ENCODE measurements around the gene PRKAG2. TPM values are rescaled to one million over a fixed set of nuclear protein-coding genes. Genes with fewer than 3 reads are reported as not detected.
A peak's percentile ranks its signal among the peaks of the same experiment; 100 is the strongest.

Gene PRKAG2
- total RNA-seq, 2 donors from 2014 or later: 22.1 to 35.7 TPM

DNA sequence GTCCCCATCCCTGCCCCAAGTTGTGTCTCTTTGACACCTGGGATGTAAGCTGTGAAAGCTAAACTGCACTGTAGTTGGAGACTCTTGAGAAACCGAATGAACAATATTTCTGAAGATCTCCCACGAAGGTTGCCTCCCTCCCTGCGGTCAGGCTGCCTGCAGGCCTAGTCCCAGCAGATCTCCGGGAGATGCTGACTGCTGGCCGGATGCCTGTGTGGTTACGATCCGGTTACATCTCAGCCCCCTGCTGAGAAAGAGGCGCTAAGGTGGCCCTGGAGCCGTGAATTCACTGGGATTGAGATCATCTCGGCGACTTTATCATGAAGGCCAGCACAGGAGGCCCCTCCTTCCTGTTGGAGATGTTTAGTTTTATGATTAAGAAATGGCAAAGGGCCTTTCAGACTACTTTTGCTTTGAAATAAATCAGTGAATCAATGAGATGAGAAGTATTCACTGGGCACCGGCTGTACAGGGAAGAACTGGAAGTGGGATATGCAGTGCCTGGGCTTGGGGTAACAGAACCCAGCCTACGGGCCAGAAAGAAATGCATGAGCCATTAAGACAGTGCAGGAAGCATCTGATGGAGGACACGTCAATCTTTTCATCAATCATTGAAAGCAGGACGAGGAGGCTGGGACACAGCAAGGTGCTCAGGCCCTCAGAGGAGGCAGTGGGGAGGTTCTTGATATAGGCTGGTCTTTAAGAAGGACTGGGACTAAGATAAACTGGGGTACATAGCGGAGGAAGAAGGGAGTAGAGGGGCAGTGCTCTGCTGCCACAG is 177.6 kb downstream of the PRKAG2 start:
- H3K9me3 Mint-ChIP-seq: no peaks in the 10 kb centered on the region
- no peak overlapping the region for H3K27ac Mint-ChIP-seq
- DNase-seq (ENCODE audit: low spot score in 2 of 2): no peak
- no peaks in the 10 kb centered on the region for H3K36me3 Mint-ChIP-seq
- no peak for ATAC-seq

GRCh38 chr7:151697942-151698341 is 179.0 kb downstream of the PRKAG2 start:
- no peaks in the 10 kb centered on the region for H3K36me3 Mint-ChIP-seq
- no peak overlapping the region for H3K27ac Mint-ChIP-seq
- ATAC-seq (no peak), DNase-seq (ENCODE audit: low spot score in 2 of 2) (no peak)
- H3K9me3 Mint-ChIP-seq: no peaks in the 10 kb centered on the region

DNA sequence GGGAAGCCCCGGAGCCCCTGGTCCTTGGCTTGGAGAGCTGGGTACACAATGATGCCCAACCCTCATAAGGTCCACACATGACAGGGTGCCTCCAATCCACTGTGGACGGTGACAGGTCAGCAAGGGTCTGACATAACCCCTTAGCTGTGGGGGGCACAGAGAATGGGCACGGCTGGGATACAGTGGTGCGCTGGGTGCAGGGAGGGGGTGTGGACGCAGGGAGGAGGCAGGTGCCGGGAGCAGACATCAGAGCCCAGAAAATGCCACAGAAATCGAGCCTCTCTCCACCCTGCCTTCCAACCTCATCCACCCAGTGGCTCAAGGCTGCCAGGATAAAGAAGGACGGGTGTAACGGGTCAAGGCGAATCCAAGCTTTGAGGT is 179.4 kb downstream of the PRKAG2 start:
- H3K9me3 Mint-ChIP-seq: no peaks in the 10 kb centered on the region
- H3K36me3 Mint-ChIP-seq: no peaks in the 10 kb centered on the region
- ATAC-seq (no peak), DNase-seq (ENCODE audit: low spot score in 2 of 2) (no peak)
- no peak overlapping the region for H3K27ac Mint-ChIP-seq

DNA sequence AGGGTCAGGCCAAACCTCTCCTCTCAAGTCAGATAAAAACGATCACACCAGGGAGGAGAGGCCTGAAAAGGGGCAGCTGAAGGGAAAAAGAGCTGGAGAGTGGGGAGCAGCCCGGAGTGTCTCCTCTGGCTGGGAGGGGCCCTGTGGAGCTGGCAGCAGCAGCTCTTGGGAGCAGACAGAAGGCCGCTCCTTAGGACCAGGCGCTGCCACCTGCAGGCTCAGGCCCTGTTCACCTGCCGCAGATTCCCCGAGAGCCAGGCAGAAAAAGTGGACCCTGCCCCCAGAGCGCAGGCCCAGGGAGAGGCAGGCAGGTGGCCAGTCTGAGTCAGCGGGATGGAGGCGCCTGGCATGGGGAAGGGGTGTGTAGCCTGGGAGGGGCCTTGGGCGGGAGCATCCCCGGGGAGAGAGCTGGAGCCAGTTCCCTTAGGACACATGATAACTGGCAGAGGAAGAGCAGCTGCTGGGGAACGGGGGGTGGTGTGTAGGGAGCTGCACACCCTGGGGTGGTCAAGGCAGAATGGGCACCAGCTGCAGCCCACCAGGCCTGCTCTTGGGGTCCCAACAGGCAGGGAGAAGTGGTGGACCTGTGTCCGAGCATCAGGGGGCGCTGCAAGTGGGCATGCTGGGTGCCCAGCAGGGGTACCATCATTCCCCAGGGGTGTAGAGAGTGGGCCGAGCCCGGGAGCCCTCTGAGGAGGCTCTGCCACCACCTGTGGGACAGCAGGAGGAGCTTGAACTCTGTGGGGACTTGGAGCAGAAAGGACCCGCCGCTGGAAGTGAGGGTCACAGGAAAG is 180.0 kb downstream of the PRKAG2 start:
- Mint-ChIP-seq H3K27ac (peak overlapping the region in 1 of 2 donors; percentile 17), H3K9me3 (no peaks in the 10 kb centered on the region), H3K36me3 (no peaks in the 10 kb centered on the region)
- ATAC-seq (no peak), DNase-seq (ENCODE audit: low spot score in 2 of 2) (no peak)

DNA sequence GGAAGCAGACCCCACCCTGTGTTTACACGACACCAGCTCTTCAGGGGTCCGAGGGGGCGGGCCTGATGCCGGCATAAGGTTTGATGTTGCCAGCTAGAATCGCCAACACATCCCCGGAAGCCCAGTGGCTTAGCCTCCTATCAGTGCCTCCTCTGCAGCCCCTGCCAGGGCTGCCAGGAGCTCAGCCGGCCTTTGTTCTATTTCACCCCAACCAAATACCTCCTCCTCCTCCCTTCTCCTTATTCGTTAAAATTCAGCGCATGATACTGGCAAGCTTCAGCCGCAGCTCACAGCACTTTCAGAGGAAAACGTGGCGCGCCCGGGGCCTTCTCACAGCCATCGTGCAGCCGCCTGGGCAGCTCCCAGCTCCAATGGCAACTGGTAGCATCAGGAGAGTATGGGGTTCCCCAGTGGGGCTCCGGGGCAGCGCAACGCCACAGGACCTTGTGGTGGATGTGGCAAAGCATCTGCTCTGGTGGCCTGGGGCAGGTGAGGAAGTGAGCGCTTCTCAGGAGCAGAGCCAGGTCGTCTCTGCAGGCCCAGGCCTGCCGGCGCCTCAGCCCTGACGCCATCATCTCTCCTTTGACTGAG is 180.9 kb downstream of the PRKAG2 start:
- DNase-seq (ENCODE audit: low spot score in 2 of 2) (no peak), ATAC-seq (no peak)
- H3K27ac Mint-ChIP-seq: peak overlapping the region; percentile 17 to 45
- no peaks in the 10 kb centered on the region for H3K9me3 Mint-ChIP-seq
- no peaks in the 10 kb centered on the region for H3K36me3 Mint-ChIP-seq

DNA sequence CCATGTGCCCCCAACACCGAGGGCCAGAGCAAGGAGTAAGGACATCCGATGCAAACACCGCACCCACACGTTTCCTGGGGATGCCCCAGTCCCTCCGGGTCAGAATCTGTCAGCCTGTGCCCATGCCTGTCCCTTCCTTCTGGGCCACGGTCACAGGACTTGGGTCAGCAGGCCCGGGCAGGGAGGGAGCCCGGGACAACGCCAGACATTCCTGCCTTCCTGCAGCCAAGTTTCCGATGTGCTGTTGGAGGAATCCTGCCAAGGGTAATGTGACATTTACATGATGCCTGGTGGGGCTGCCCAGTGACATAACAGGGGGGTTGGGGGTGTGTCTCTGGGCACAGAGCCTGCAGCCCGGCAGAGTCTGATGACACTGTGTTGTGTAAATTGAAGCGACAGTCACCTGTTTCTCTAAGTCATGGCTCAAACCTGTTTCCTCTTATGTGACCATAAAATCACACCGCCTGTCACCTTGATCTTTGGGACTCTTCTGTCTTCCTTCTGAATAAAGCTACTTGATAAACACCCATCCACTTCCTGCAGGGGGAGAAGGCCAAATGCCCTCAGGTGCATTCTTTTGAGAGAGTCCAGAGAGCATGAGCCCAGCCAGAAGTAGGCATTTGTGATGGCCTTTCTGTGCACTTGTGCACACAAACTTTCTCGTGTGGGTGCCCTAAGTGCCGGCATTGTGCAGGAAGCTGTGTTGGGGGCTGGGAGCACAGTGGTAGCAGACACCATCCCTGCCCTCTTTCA is 181.9 kb downstream of the PRKAG2 start:
- H3K9me3 Mint-ChIP-seq: no peaks in the 10 kb centered on the region
- peak overlapping the region in 1 of 2 donors; percentile 2 for H3K27ac Mint-ChIP-seq
- ATAC-seq (no peak), DNase-seq (ENCODE audit: low spot score in 2 of 2) (no peak)
- H3K36me3 Mint-ChIP-seq: no peaks in the 10 kb centered on the region

DNA sequence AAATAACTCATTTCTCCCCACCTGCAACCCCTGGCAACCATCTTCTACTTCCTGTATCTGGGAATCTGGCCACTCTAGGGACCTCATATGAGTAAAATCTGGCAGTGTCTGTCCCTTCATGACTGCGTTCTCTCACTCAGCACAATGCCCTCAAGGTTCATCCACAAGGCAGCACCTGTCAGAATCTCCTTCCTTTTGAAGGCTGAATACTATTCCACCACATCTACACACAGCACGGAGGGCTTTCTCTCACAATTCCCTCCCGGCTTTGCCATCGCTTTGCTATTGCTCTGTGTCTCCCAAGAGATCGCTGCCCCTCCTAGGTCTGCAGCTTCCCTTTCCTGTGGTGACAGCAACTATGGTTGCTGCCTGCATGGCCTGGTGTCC is 182.5 kb downstream of the PRKAG2 start:
- no peaks in the 10 kb centered on the region for H3K36me3 Mint-ChIP-seq
- H3K9me3 Mint-ChIP-seq: no peaks in the 10 kb centered on the region
- no peak for ATAC-seq
- no peak for DNase-seq (ENCODE audit: low spot score in 2 of 2)
- peak overlapping the region in 1 of 2 donors; percentile 16 for H3K27ac Mint-ChIP-seq

- Mint-ChIP-seq H3K36me3 (no peaks in the 10 kb centered on the region), H3K9me3 (no peaks in the 10 kb centered on the region), H3K27ac (no peak overlapping the region)
- ATAC-seq: no peak
- no peak for DNase-seq (ENCODE audit: low spot score in 2 of 2)
Measured at GRCh38 chr7:151693140-151693539, 183.8 kb downstream of the PRKAG2 start.

GRCh38 chr7:151692721-151693120 is 184.2 kb downstream of the PRKAG2 start:
- no peaks in the 10 kb centered on the region for H3K36me3 Mint-ChIP-seq
- ATAC-seq (no peak), DNase-seq (ENCODE audit: low spot score in 2 of 2) (no peak)
- H3K9me3 Mint-ChIP-seq: no peaks in the 10 kb centered on the region
- H3K27ac Mint-ChIP-seq: no peak overlapping the region

- DNase-seq (ENCODE audit: low spot score in 2 of 2) (no peak), ATAC-seq (no peak)
- H3K9me3 Mint-ChIP-seq: no peaks in the 10 kb centered on the region
- no peak overlapping the region for H3K27ac Mint-ChIP-seq
- H3K36me3 Mint-ChIP-seq: no peaks in the 10 kb centered on the region
Measured at GRCh38 chr7:151691449-151691848, 185.5 kb downstream of the PRKAG2 start.

- no peak overlapping the region for H3K27ac Mint-ChIP-seq
- DNase-seq (ENCODE audit: low spot score in 2 of 2): no peak
- H3K36me3 Mint-ChIP-seq: no peaks in the 10 kb centered on the region
- no peak for ATAC-seq
- no peaks in the 10 kb centered on the region for H3K9me3 Mint-ChIP-seq
Measured at GRCh38 chr7:151690606-151691005, 186.3 kb downstream of the PRKAG2 start.

- ATAC-seq (no peak), DNase-seq (ENCODE audit: low spot score in 2 of 2) (no peak)
- H3K9me3 Mint-ChIP-seq: no peaks in the 10 kb centered on the region
- no peaks in the 10 kb centered on the region for H3K36me3 Mint-ChIP-seq
- peak overlapping the region in 1 of 2 donors; percentile 73 for H3K27ac Mint-ChIP-seq
Measured at GRCh38 chr7:151689196-151689971, 187.5 kb downstream of the PRKAG2 start.

GRCh38 chr7:151688236-151688780 is 188.6 kb downstream of the PRKAG2 start:
- ATAC-seq: no peak
- DNase-seq (ENCODE audit: low spot score in 2 of 2): no peak
- H3K36me3 Mint-ChIP-seq: no peaks in the 10 kb centered on the region
- H3K27ac Mint-ChIP-seq: peak overlapping the region in 1 of 2 donors; percentile 73
- H3K9me3 Mint-ChIP-seq: no peaks in the 10 kb centered on the region

GRCh38 chr7:151687523-151688235 is 189.2 kb downstream of the PRKAG2 start:
- Mint-ChIP-seq H3K36me3 (no peaks in the 10 kb centered on the region), H3K9me3 (no peaks in the 10 kb centered on the region), H3K27ac (peak overlapping the region in 1 of 2 donors; percentile 73)
- DNase-seq (ENCODE audit: low spot score in 2 of 2) (no peak), ATAC-seq (no peak)

- H3K36me3 Mint-ChIP-seq: no peaks in the 10 kb centered on the region
- no peak overlapping the region for H3K27ac Mint-ChIP-seq
- ATAC-seq (no peak), DNase-seq (ENCODE audit: low spot score in 2 of 2) (no peak)
- H3K9me3 Mint-ChIP-seq: no peaks in the 10 kb centered on the region
Measured at GRCh38 chr7:151686826-151687225, 190.1 kb downstream of the PRKAG2 start.

Data from activated naive CD4-positive, alpha-beta T cell treated with anti-CD3 and anti-CD28 coated beads, Interleukin-2, amount 50 U/mL, for 72 hours (primary cell).